NCI-H1105 treated with DMSO at 0.1 percent for 48 hours (cell line): Measurements from ENCODE around the gene TAAR8.
"Not testable (repeated sequence)": the region's sequence is repeated elsewhere in the genome, so short reads cannot be mapped to it uniquely, and the experiment has no call there.

Source experiments
- DNase-seq: peaks from one replicate; lab custom pipeline; 2025; lab: John Stamatoyannopoulos, UW

TAAR8 gene

GRCh38 chr6:132552372-132552771, at the start of gene TAAR8:
Gene TAAR8, plus strand, starts transcription at chr6:132552672. Its CDS starts 21 bp downstream, at chr6:132552693.
- DNase-seq = no peak

DNA sequence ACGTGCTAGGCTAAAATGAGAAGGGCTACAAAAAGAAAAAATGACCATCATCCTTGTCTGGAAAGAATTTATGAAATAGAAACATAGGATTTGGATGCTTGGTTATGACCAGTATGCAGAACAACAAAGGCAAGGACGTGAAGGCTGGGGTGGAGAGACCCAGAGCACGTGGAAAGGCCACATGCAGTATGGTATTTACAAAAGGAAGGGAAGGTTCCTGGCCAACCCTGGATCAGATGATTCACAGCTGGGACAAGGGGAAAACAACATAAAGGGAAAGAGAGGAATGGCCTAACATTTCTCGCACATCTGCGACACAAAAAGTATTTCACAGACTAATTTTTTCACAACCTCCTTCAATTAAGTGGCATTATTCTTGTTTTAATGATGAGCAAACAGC, 47.7 kb upstream of the TAAR8 start:
- DNase-seq = no peak

GRCh38 chr6:132505158-132505557, 47.3 kb upstream of the TAAR8 start:
- DNase-seq = no peak

DNA sequence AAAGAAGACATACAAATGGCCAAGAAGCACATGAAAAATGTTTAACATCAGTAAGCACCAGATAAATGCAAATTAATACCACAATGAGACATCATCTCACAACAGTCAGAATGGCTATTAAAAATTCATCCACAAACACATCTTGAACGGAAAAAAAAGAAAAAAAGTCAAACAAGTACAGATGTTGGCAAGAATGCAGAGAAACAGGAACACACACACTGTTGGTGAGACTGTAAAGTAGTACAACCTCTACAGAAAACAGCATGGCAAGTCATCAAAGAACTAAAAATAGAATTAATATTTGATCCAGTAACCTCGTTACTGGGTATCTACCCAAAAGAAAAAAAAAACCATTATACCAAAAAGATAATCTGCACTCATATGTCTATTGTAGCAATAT, 46.0 kb upstream of the TAAR8 start:
- DNase-seq = no peak

GRCh38 chr6:132506869-132507808, 45.3 kb upstream of the TAAR8 start:
- no peak for DNase-seq

GRCh38 chr6:132511210-132511830, 41.2 kb upstream of the TAAR8 start:
- DNase-seq = no peak

GRCh38 chr6:132511831-132512220, 40.6 kb upstream of the TAAR8 start:
- DNase-seq = no peak

GRCh38 chr6:132512342-132512637, 40.2 kb upstream of the TAAR8 start:
- no peak for DNase-seq

DNA sequence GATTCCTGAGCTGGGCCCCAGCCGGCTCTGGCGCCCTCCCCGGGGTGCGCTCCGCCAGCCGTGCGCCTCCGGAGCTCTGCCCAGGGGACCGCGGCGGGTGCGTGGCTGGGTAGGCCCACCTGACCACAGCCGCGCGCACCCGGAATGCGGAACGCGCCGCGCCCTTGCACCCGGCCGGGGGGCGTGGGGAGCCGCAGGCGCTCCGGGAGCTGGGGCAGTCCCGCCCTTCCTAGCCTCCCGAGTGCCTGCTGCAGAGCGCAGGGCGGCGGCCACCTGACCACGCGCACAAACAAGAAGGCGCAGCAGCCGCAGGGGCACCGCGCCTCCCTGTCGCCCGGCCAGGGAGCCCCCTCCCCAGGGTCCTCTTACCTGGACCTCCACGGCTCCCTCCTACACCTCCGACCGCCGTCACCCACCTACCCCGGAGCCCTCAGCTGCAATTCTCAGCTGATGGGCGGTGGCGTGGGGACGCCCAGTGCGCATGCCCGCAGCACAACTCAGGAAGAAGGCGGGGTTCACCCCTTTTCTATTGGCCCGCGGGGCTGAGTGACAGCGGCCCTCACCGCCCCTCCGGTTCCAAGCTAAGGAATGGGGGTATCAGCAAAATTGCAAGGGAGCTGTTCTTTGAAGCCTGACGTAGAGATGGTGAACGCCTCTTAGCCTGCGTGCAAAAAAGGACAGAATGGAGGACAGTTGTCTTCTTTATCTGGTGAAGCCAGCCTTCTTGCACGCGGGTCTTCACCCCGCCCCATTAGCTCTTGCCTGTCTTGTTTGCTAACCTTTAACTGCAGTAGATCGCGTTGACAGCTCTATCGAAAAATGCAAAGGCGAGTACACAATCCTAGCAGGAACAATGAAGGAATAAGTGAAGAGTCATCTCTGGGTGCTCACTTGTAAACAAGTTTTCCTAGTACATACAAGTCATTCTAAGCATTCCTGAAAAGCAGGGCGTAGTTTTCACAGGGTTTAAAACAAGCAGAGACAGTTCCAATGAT, 39.5 kb upstream of the TAAR8 start, which contains the start of gene STX7:
TSS of gene STX7 (minus strand) at position 479 of the 995 bp plus-strand sequence. CDS start 9,586 bp downstream, outside the sequence.
- peak; percentile 91 for DNase-seq

DNA sequence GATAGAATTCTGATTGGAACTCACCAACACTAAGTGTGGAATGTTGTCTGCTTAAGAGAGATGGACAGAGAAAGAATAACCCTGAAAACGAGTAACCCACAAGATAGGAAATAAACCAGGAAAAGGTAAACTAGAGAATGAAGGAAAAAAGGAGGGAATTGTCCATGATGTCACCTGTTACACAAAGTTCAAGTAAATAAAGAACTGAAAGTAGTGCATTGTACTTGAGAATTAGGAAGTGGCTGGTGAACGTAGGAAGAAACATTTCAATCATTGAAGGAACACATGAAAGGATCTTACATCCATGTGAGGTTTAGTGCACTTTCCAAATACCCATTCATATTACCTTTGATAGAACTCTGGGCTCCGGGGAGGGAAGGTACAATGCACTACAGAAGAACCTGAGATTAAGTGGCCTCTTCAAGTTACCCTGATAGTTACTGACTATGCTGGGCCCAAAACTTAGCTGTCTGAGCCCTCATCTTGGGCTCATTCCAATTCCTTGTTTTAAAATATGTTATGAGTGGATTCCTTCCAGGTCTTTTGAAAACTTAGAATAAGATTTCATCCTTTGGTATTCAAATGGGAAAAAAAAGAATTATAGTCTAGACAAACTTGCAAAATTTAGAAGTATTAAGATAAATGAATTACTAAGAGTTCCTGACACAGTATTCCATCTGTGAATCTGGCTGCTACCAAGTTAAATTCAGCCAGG, 38.5 kb upstream of the TAAR8 start:
- DNase-seq = no peak

- no peak for DNase-seq
These were observed 37.1 kb upstream of the TAAR8 start for GRCh38 chr6:132515386-132515785.

- DNase-seq = no peak
These were observed 31.5 kb upstream of the TAAR8 start for GRCh38 chr6:132520953-132521352.

- no peak for DNase-seq
These were observed 27.8 kb upstream of the TAAR8 start for GRCh38 chr6:132524646-132525045.

DNA sequence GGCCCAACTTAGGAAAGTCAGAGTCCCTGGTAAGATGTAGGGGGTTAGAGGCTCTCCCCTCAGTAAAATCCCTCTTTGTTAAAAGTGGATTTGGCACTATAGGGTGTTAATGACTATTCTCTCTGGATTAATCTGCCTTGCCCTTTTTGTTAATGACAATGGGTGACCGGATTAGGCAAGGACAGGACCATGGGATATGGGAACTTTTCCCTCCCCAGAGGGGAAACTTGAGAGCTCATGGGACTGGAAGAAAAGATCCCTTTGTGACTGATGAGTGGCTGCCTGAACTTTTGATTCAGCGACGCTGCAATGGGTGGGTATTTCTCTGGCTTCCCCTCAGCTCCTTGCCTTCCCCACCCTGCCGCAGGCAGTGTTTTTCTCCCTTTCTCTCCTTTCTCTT, 26.6 kb upstream of the TAAR8 start:
- no peak for DNase-seq

DNA sequence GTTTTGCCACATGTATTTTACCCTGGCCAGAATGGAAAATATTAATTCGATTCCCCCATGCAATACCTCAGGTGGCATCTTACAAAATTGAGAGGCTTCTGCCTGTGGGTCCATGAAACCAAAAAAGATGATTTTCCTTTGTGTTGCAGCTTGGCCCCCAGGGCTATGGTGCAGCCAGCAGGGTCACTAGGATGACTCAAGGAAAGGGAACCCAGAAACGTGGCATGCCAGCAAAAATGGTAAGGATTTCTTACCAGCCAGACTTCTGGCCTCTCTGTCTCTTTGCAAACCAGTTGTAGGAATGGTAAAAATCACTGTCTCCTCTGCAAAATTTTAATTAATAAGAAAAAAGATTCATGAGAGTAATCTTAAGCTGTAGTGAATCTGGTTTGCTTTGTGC, 26.0 kb upstream of the TAAR8 start:
- DNase-seq = no peak

GRCh38 chr6:132527791-132528190, 24.7 kb upstream of the TAAR8 start:
- DNase-seq = no peak

DNA sequence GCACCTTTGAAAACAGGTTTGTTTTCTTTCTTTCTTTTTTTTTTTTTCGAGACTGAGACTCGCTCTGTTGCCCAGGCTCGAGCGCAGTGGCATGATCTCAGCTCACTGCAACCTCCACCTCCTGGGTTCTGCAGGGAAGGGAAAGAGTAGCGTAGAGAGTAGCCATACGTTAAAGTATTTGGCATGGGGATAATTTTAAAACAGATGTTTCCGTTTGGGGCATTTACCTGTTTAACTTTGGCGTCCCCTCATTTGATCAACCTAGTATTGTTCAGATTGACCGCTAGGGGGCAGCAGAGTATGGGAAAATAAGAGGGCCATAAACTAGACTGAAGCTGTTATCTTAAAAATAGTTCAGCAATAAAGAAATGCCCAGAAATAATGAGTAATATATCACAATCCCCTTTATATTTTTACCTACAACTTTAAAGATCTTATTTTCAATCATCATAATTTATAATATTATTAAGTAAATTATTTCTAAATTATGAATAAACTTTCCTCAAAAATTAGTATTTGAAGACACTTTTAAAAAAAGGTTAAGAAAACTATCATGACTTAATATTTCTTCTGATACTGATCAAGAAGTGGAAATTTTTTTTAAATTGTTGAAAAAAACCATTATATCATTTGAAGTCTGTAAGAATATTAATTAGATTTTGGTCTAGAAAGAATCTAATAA, 22.0 kb upstream of the TAAR8 start:
- peak; percentile 77 for DNase-seq

DNA sequence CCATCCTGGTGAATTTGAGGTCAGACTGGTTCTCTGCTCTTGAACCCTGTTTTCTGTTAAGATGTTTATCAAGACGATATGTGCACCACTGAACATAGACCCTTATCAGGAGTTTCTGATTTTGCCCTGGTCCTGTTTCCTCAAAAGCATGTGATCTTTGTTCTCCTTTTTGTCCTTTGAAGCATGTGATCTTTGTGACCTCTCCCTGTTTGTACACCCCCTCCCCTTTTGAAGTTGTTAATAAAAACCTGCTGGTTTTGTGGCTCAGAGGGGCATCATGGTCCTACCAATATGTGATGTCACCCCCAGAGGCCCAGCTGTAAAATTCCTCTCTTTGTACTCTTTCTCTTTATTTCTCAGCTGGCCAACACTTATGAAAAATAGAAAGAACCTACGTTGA, 17.9 kb upstream of the TAAR8 start:
- DNase-seq = not testable (repeated sequence)

DNA sequence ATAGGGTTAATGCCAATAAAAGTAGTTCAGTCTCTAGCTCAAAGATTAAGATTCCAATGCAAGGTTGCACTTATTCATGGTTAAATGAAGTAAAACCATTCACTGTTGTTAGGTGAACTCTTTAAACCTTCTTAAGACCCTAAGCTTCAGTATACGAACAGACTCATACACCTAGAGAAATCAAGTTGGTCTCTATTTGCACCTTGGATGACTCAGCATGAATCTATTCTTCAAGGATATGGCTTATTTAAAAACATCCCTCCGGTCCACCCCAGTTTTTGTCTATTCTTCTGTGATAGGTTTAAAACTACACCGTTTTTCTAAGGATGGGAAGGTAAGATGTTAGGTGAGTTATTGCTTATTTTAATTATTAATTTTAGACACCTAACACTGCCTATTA, 15.3 kb upstream of the TAAR8 start:
- DNase-seq = no peak

GRCh38 chr6:132537977-132538376, 14.5 kb upstream of the TAAR8 start, which contains the start of gene TAAR9:
Gene TAAR9, plus strand, starts transcription at chr6:132538277. Its CDS starts 13 bp downstream, at chr6:132538290.
- no peak for DNase-seq

DNA sequence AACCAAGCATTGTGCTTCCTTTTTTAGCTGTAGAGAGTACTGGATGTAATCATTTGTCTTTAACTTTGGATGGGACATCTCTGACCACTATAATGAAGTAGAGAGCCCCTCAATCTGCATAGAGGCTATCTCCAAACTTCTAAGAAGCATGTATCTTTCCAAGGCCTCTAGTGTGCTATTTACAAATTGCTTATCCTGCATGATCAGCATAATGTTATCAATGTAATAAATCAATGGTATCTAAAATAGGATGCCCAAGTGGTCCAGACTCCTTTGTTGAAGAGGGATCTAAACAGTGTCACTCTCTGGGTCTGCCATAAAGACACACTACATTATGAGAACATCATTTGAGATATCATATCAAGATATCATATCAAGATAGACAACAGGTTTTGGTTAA, 7.6 kb upstream of the TAAR8 start:
- no peak for DNase-seq
